Endothelial cell of umbilical vein (primary cell): ENCODE results near the gene ALAD. TPM values are rescaled to one million over a fixed set of nuclear protein-coding genes. Genes with fewer than 3 reads are reported as not detected.

ENCODE experiments used
- BruUV-seq: library from RNA; stranded (reverse); fragments of 400-500 nt; replicated peaks from 2 replicates; lab custom pipeline; 2021; lab: Mats Ljungman, UMichigan
- CTCF ChIA-PET: fragments of 300-600, 350-600 bp; sonication (Branson Sonifier 250); formaldehyde crosslinking; loops from one replicate; lab custom pipeline; 2021; ENCODE audit warnings: antibody characterized with exemption, inconsistent platforms; lab: Charles Lee
- POLR2A ChIA-PET: fragments of 300-600, 350-600 bp; sonication (Branson Sonifier 250); formaldehyde crosslinking; loops from one replicate; lab custom pipeline; 2021; ENCODE audit warnings: antibody characterized with exemption, inconsistent platforms; lab: Charles Lee
- DNase-seq: peaks from one replicate; pipeline ENCODE4 v3.0.0-alpha.2; 2011; ENCODE audit warnings: low read depth, low spot score
- FAIRE-seq: peaks from 2 replicates; lab custom pipeline; 2011; peaks lifted over from hg19 to GRCh38; lab: Jason Lieb, UNC
- H2AFZ ChIP-seq: 2 replicates; pipeline ENCODE4 v1.6.0; 2012; ENCODE audit warnings: low read depth, low read length, control low read depth, inconsistent platforms
- H3K27ac ChIP-seq: 2 replicates; pipeline ENCODE4 v1.5.1; 2011; ENCODE audit warnings: low read depth, mild to moderate bottlenecking, control low read depth, low read length, moderate library complexity; ENCODE audit not compliant: insufficient read depth
- H3K27me3 ChIP-seq, 2 experiments: 2 replicates each; pipeline versions ENCODE4 v1.6.0 to v1.6.1; 2011; ENCODE audit warnings: low read length in 2 of 2, mixed read lengths in 1 of 2; ENCODE audit not compliant: control insufficient read depth in 2 of 2, insufficient read depth in 2 of 2
- H3K36me3 ChIP-seq, 2 experiments: 2 replicates in 1 of 2; 3 replicates in 1 of 2; pipeline ENCODE4 v1.5.1; 2011; ENCODE audit warnings: low read length in 2 of 2, mild to moderate bottlenecking in 1 of 2, moderate library complexity in 1 of 2; ENCODE audit not compliant: control insufficient read depth in 2 of 2, insufficient read depth in 2 of 2; ENCODE audit errors: extremely low read depth in 1 of 2
- H3K4me1 ChIP-seq: 3 replicates; pipeline ENCODE4 v1.5.1; 2011; ENCODE audit warnings: mild to moderate bottlenecking, low read length; ENCODE audit not compliant: control insufficient read depth, insufficient read depth; ENCODE audit errors: extremely low read depth
- H3K4me2 ChIP-seq: 2 replicates; pipeline ENCODE4 v1.6.1; 2011; ENCODE audit warnings: low read length, control low read depth, mixed read lengths; ENCODE audit not compliant: insufficient read depth
- H3K4me3 ChIP-seq, 3 experiments: fragments of 200-600 bp in 1 of 3; sonication (generic), shearing (Covaris generic) in 1 of 3; replicated peaks in 1 of 3; 2 replicates each; pipeline ENCODE4 v1.5.1; 2011 to 2016; ENCODE audit warnings: control low read depth in 3 of 3, low read length in 3 of 3, mild to moderate bottlenecking in 2 of 3, inconsistent platforms in 1 of 3, low read depth in 1 of 3, moderate library complexity in 1 of 3; ENCODE audit not compliant: insufficient read depth in 1 of 3
- H3K79me2 ChIP-seq: 2 replicates; pipeline ENCODE4 v1.6.0; 2012; ENCODE audit warnings: low read length, inconsistent platforms; ENCODE audit not compliant: control insufficient read depth, insufficient read depth
- H3K9ac ChIP-seq: replicated peaks from 2 replicates; pipeline ENCODE3; 2011; ENCODE audit warnings: low read length, control low read depth; ENCODE audit not compliant: insufficient read depth; ENCODE audit errors: extremely low read depth
- H3K9me1 ChIP-seq: replicated peaks from 3 replicates; pipeline ENCODE4 v1.6.0; 2011; ENCODE audit warnings: mild to moderate bottlenecking, low read length; ENCODE audit not compliant: control insufficient read depth, insufficient read depth; ENCODE audit errors: extremely low read depth
- H3K9me3 ChIP-seq: replicated peaks from 2 replicates; pipeline ENCODE4 v1.5.1; 2012; ENCODE audit warnings: low read length, inconsistent platforms; ENCODE audit not compliant: control insufficient read depth, insufficient read depth
- H4K20me1 ChIP-seq: replicated peaks from 2 replicates; pipeline ENCODE3; 2011; ENCODE audit warnings: mild to moderate bottlenecking, low read length; ENCODE audit not compliant: control insufficient read depth, insufficient read depth; ENCODE audit errors: extremely low read depth
- CTCF ChIP-seq, 2 donors: IDR thresholded peaks; 1 replicate in 1 of 2; 2 replicates in 1 of 2; pipeline ENCODE4 v1.5.1; 2011; ENCODE audit warnings: low read length in 2 of 2, mild to moderate bottlenecking in 2 of 2, moderate library complexity in 2 of 2, control low read depth in 1 of 2, inconsistent platforms in 1 of 2, low read depth in 1 of 2; ENCODE audit not compliant: insufficient read depth in 1 of 2; ENCODE audit errors: extremely low read depth in 1 of 2
- EZH2 ChIP-seq: IDR thresholded peaks from 2 replicates; pipeline ENCODE4 v1.6.1; 2012; ENCODE audit warnings: borderline replicate concordance, low read depth, mild to moderate bottlenecking, moderate library complexity, low read length, inconsistent platforms; ENCODE audit not compliant: severe bottlenecking
- FOS ChIP-seq: IDR thresholded peaks from 2 replicates; pipeline ENCODE4 v1.6.1; 2011; ENCODE audit warnings: mild to moderate bottlenecking, low read length, moderate library complexity, borderline replicate concordance; ENCODE audit not compliant: insufficient read depth
- GATA2 ChIP-seq: IDR thresholded peaks from 2 replicates; pipeline ENCODE4 v1.7.0; 2011; ENCODE audit warnings: low read depth, mild to moderate bottlenecking, moderate library complexity, mixed read lengths, low read length; ENCODE audit not compliant: insufficient read length, insufficient read depth
- JUN ChIP-seq: IDR thresholded peaks from 2 replicates; pipeline ENCODE4 v1.6.1; 2011; ENCODE audit warnings: borderline replicate concordance, low read depth; ENCODE audit not compliant: insufficient read length, insufficient read depth
- MAX ChIP-seq: IDR thresholded peaks from 2 replicates; pipeline ENCODE4 v1.6.1; 2011; ENCODE audit not compliant: insufficient read depth, insufficient read length
- MYC ChIP-seq: IDR thresholded peaks from one replicate; pipeline ENCODE4 v1.6.1; 2011; ENCODE audit warnings: mild to moderate bottlenecking, low read depth, low read length
- POLR2A ChIP-seq: IDR thresholded peaks from 2 replicates; pipeline ENCODE4 v1.6.1; 2012; ENCODE audit warnings: low read depth, mild to moderate bottlenecking, control low read depth, low read length
- POLR2AphosphoS5 ChIP-seq: IDR thresholded peaks from 2 replicates; pipeline ENCODE4 v1.6.1; 2012; ENCODE audit warnings: low read depth, mild to moderate bottlenecking, control low read depth, low read length, moderate library complexity; ENCODE audit not compliant: insufficient read depth
- dilution Hi-C: fragments of 300-500 bp; cut with MboI; formaldehyde crosslinking; loops from one replicate; pipeline ENCODE4 v1.15.0; 2019; ENCODE audit warnings: low sequenced_read_pairs; ENCODE audit not compliant: extremely low pct_ligation_motif_present
- intact Hi-C: fragments of 100-400 bp; cut with micrococcal nuclease; formaldehyde crosslinking; loops from one replicate; pipeline ENCODE4 v1.10.0; 2022
- polyA plus RNA-seq, 4 experiments: library from polyadenylated mRNA; depleted of rRNA in 3 of 4; stranded (reverse) in 3 of 4; unstranded in 1 of 4; fragments of >200 nt; gene quantifications; 2 replicates each; pipeline versions ENCODE4 v1.2.1 to v1.2.3, GENCODE V29; 2011 to 2012; ENCODE audit warnings: missing spikeins in 1 of 4
- total RNA-seq: library from RNA; stranded (reverse); gene quantifications from 2 replicates; pipeline ENCODE4 v1.2.3, GENCODE V29; 2021

The ALAD gene
- total and polyA plus RNA-seq, 2 donors (not counting 3 experiments of a cell fraction or from before 2014, with no cell fraction given): 12.8 to 29.5 TPM

DNA sequence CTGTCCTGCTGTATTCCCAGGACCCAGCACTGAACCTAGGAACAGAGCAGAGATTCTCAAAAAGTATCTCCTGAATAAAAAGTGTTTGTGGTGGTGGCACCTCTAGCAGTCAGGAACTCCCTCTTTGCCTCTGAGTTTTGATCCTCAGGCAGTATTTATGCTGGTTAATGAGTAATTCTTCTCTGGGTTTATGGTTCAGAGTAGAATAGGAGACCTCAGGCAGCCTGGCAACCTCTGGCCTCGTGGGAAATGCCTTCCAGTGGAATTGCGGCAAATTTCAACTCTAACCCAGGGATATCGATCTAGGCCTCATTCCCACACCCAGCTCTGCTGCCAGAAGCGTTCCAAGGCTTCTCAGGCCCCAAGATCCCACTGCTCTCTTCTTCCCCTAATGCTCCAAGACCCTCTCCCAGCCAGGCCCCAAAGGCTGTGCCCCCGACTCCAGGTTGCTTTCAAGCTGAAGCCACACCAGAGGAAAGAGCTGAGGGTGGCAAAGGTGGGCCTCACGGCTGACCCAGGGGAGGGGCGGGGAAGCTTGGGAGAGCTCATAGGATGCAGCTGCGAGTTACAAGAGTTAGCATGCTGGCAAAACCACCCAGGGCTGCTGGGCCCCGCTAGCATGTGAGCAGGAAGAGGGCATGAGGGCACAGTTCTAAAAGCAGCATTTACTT lies 13.4 kb downstream of the ALAD start:
- H3K4me3 ChIP-seq: no peak overlapping the region
- H3K27me3 ChIP-seq: no peaks in the 10 kb centered on the region
- H3K9me1 ChIP-seq: no peaks in the 10 kb centered on the region
- H2AFZ ChIP-seq: no peak overlapping the region
- H3K9ac ChIP-seq: no peak overlapping the region
- H3K79me2 ChIP-seq: no peaks in the 10 kb centered on the region
- dilution Hi-C loops (no loop called here), intact Hi-C loops (no loop called here)
- no peak for TF ChIP-seq POLR2A
- TF ChIP-seq POLR2AphosphoS5: no peak
- TF ChIP-seq MAX: no peak
- no peak for TF ChIP-seq EZH2
- TF ChIP-seq GATA2: no peak
- no peak for TF ChIP-seq MYC
- TF ChIP-seq CTCF (IDR thresholded peaks at IDR 0.05; ENCODE audit: extremely low read depth in 1 of 2, insufficient read depth in 1 of 2, low read depth in 1 of 2, low read length in 2 of 2): no peak
- no peak for TF ChIP-seq FOS
- TF ChIP-seq JUN: no peak
- H3K27ac ChIP-seq: no peak overlapping the region
- H3K4me1 ChIP-seq: no peaks in the 10 kb centered on the region
- BruUV-seq: no TSS peak
- H3K4me2 ChIP-seq: no peak overlapping the region
- FAIRE-seq (no peak), DNase-seq (no peak)
- no peaks in the 10 kb centered on the region for H3K9me3 ChIP-seq
- POLR2A ChIA-PET: no interaction called here
- CTCF ChIA-PET: no interaction called here
- H3K36me3 ChIP-seq: peaks cover 2 to 11% of the 10 kb centered on the region in 2 experiments
- no peaks in the 10 kb centered on the region for H4K20me1 ChIP-seq
